ENCODE data around the gene QRICH1.

Gene QRICH1

GRCh38 chr3:48991851-48992545, 101.9 kb downstream of the QRICH1 start:
- no peak for DNase-seq

- peak; percentile 29 for DNase-seq
These were observed 103.0 kb downstream of the QRICH1 start for GRCh38 chr3:48990636-48991469.

DNA sequence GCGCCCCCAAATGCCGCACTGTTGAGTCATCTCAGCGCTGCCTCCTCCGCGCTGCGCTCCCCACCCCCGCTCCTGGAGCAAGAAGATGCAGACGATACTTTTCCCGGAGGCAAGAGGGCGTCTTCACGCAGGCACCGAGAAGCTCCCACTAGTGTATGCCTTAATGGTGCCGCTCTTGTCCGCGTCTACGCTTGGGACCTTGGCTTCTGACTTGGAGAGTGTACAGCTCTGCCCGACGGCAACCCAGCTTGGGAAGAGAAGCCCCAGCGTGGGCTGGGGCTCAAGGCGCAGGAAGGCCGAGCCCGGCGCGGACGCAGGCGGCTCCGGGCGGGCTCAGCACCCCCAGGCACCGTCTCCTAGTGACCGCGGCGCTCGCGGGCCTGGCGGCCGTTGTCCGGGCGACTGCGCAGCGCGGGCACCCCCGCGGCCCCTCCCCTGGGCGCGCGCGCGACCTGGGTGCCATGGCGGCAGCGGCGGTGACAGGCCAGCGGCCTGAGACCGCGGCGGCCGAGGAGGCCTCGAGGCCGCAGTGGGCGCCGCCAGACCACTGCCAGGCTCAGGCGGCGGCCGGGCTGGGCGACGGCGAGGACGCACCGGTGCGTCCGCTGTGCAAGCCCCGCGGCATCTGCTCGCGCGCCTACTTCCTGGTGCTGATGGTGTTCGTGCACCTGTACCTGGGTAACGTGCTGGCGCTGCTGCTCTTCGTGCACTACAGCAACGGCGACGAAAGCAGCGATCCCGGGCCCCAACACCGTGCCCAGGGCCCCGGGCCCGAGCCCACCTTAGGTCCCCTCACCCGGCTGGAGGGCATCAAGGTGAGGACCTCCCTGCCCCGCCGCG, 103.9 kb downstream of the QRICH1 start, which contains the start of gene P4HTM:
TSS of gene P4HTM (plus strand) at position 446 of the 840 bp plus-strand sequence. CDS start at position 462, 16 bp downstream.
- peak; percentile 85 for DNase-seq

DNA sequence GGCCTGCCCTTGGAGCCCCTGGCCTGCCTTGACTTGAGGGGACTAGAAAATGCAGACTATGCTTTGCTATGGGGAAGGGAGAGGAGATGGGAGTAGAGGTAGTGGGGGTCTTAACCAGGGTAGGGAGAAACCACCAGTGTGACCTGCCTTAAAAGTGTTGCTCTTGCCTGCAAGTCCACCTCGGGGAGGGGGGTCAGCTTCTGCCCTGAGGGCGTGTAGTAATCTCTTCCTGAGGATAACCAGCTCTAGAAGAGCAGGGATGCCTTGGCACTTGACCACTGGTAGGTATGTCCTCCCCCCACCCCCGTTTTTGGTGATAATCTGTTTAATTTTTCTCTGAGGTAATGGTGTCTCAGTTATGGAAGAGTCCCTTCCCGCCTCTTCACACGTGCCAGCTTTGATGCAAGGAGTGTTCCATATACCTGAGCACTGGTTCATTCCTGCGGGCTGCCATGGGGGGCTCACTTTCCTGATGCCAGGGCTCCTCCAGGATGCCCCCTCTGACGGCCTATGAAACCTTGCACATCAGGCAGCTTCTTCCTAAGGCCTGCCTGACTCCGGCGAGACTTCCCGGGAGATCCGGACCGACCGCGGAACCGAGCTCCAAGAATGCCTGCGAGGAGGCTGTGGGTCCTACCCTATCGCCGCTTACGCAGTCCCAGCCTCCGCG, 104.6 kb downstream of the QRICH1 start:
- DNase-seq: no peak

GRCh38 chr3:48985831-48986376, 108.0 kb downstream of the QRICH1 start:
- DNase-seq: no peak

DNA sequence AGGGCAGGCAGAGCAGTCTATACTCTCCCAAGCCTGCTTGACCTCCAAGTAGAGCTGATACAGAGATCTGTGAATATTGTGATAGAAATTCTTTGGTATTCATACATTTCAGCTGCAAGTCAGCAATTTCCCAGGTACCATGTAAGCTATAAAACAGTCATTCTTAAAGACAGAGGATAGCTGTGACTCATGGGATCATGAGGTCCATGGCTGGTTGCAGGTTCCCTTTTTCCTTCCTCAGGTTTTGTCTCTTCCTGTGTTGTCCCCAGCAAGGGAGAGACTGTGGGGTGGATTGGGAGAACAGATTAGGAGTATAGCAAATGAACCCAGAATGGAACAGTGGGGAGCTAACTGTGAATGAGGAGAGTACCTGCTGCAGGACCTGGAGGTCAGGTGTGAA, 109.2 kb downstream of the QRICH1 start:
- no peak for DNase-seq

DNA sequence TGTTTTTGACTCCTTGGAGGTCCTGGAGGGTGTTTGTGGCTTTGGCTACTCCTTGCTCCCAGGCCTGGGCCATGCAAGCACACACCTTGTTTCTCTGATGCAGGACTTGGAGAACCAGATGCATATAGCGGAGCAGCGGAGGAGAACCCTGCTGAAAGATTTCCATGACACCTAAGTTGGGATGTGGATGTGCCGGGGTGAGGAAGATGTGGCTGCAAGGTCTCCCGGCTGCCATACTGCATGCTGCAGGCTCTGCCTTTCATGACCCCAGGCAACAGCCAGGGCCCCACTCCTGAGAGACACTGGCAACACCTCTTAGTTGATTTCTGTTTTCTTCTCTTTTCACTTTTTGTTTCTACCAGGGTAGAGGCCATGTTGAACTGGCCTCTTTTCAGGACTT, 110.8 kb downstream of the QRICH1 start:
- DNase-seq: no peak

DNA sequence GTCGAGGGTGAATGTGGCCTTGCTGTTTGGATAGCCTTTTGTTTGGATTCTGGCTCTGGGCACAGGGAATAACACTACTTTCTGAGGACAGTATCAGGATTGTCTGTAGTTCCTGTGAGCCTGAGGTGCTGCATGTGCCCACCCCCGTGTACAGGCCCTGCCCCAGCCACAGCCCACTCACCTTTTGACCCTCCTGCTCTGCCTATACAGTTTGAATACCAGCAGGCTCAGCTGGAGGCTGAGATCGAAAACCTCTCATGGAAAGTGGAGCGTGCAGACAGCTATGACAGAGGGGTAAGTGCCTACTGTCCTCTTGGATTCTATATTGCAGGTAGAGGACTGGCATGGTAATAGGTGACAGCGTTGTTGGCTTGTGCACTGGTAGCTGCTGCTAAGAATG, 111.2 kb downstream of the QRICH1 start:
- DNase-seq: no peak

GRCh38 chr3:48982016-48982415, 111.9 kb downstream of the QRICH1 start:
- DNase-seq: no peak

- DNase-seq: no peak
These were observed 113.6 kb downstream of the QRICH1 start for GRCh38 chr3:48980295-48980694.
